Stimulated activated naive B cell treated with anti-CD40 and anti-IgM and Interleukin-4, amounts not matched to agents 10 μg/mL and 1 μg/mL and 100 μg/mL, for 72 hours (primary cell): ENCODE measurements around the gene GRSF1.

ENCODE experiments used
- ATAC-seq, 2 donors: fragments of 150-1000 bp; cut with Tn5 transposase; replicated peaks; 2 replicates each; pipeline ENCODE4 v1.10.0; 2021; ENCODE audit warnings: moderate library complexity in 1 of 2
- DNase-seq: peaks from one replicate; pipeline ENCODE4 v3.0.0; 2021
- H3K27ac Mint-ChIP-seq: one replicate; pipeline ENCODE4 v1.8.0; 2022; ENCODE audit warnings: mild to moderate bottlenecking, mixed read lengths
- H3K27me3 Mint-ChIP-seq, 2 donors: one replicate each; pipeline ENCODE4 v1.8.0; 2022; ENCODE audit warnings: mixed read lengths in 2 of 2
- H3K36me3 Mint-ChIP-seq, 2 donors: one replicate each; pipeline ENCODE4 v1.8.0; 2022; ENCODE audit warnings: mixed read lengths in 2 of 2, mild to moderate bottlenecking in 1 of 2
- H3K4me1 Mint-ChIP-seq, 2 donors: one replicate each; pipeline ENCODE4 v1.8.0; 2022; ENCODE audit warnings: mixed read lengths in 2 of 2, mild to moderate bottlenecking in 1 of 2
- H3K4me3 Mint-ChIP-seq, 2 donors: one replicate each; pipeline ENCODE4 v1.8.0; 2022; ENCODE audit warnings: mild to moderate bottlenecking in 2 of 2, mixed read lengths in 2 of 2, moderate library complexity in 1 of 2
- H3K9me3 Mint-ChIP-seq, 2 donors: one replicate each; pipeline ENCODE4 v1.8.0; 2022; ENCODE audit warnings: mixed read lengths in 2 of 2, mild to moderate bottlenecking in 1 of 2

The GRSF1 gene

DNA sequence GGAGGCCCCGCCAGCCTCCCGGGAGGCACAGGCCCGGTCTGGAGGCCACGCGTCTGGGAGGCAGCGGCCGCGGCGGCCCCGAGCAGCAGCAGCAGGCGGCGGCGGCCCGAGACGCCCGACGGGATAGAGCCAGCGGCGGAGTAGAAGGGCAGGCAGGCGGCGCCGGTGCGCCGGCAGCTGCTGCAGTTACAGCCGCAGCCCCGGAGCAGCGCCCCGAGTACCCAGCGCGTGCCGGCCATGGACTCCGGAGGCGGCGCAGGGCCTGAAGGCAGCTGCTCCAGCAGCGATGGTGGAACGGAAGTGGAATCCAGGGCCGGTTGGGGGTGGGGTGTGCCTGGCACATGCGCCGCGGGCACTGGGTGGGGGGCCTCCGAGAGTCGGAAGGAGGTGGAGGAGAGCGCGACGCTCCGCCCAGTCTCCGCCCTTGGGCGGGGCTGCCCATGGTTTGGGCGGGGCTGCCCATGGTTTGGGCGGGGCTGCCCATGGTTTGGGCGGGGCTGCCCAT is at the start of gene GRSF1:
Gene GRSF1 (minus strand): TSS at position 302 of the 505 bp plus-strand sequence. CDS start 63 bp downstream, at position 239.
- H3K27me3 Mint-ChIP-seq: no peaks in the 10 kb centered on the region
- peaks cover 0 to 2% of the 10 kb centered on the region in 2 donors for H3K9me3 Mint-ChIP-seq
- ATAC-seq: peak; percentile 64 to 68
- H3K27ac Mint-ChIP-seq: peak within 1 kb of the TSS; percentile 98
- peaks cover 18 to 27% of the 10 kb centered on the region in 2 donors for H3K36me3 Mint-ChIP-seq
- peak within 1 kb of the TSS; percentile 96 to 97 for H3K4me3 Mint-ChIP-seq
- H3K4me1 Mint-ChIP-seq: peaks cover 24 to 58% of the 10 kb centered on the region in 2 donors
- DNase-seq: peak; percentile 88

DNA sequence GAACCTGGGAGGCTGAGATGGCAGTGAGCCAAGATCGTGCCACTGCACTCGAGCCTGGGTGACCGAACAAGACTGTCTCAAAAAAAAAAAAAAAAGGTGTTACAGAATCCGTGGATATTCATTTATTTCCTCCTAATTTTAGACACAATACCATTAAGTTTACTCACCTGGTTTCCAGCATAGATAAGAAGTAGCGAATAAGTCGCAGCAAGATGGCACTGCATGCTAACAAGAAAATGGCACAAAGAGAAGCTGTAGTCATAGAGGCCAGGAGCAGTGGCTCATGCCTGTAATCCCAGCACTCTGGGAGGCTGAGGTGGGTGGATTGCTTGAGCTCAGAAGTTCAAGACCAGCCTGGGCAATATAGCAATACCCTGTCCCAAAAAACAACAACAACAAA is 45.5 kb upstream of the GRSF1 start:
- H3K9me3 Mint-ChIP-seq: no peaks in the 10 kb centered on the region
- no peak overlapping the region for H3K27ac Mint-ChIP-seq
- peaks cover 0 to 6% of the 10 kb centered on the region in 2 donors for H3K4me1 Mint-ChIP-seq
- ATAC-seq: no peak
- no peaks in the 10 kb centered on the region for H3K27me3 Mint-ChIP-seq
- no peaks in the 10 kb centered on the region for H3K36me3 Mint-ChIP-seq
- no peak overlapping the region for H3K4me3 Mint-ChIP-seq
- DNase-seq: no peak

GRCh38 chr4:70880739-70881138 is 41.0 kb upstream of the GRSF1 start:
- no peak overlapping the region for H3K4me3 Mint-ChIP-seq
- H3K27me3 Mint-ChIP-seq: no peaks in the 10 kb centered on the region
- no peaks in the 10 kb centered on the region for H3K36me3 Mint-ChIP-seq
- no peaks in the 10 kb centered on the region for H3K9me3 Mint-ChIP-seq
- ATAC-seq (no peak), DNase-seq (no peak)
- H3K27ac Mint-ChIP-seq: no peak overlapping the region
- H3K4me1 Mint-ChIP-seq: peaks cover 3 to 11% of the 10 kb centered on the region in 2 donors

GRCh38 chr4:70877556-70877955 is 37.9 kb upstream of the GRSF1 start:
- H3K4me1 Mint-ChIP-seq: peaks cover 14 to 32% of the 10 kb centered on the region in 2 donors
- no peaks in the 10 kb centered on the region for H3K27me3 Mint-ChIP-seq

GRCh38 chr4:70874268-70875156 is 34.8 kb upstream of the GRSF1 start:
- Mint-ChIP-seq H3K9me3 (no peaks in the 10 kb centered on the region), H3K27me3 (no peaks in the 10 kb centered on the region), H3K27ac (peak overlapping the region; percentile 56), H3K36me3 (no peaks in the 10 kb centered on the region), H3K4me3 (peak overlapping the region; percentile 32 to 52), H3K4me1 (peaks cover 14 to 28% of the 10 kb centered on the region in 2 donors)
- DNase-seq: no peak
- ATAC-seq: peak; percentile 91 to 95

More at GRCh38 chr4:70877556-70877955, 37.9 kb upstream of the GRSF1 start:
- no peaks in the 10 kb centered on the region for H3K9me3 Mint-ChIP-seq
- no peak for DNase-seq
- H3K4me3 Mint-ChIP-seq: no peak overlapping the region
- ATAC-seq: no peak
- H3K27ac Mint-ChIP-seq: no peak overlapping the region
- no peaks in the 10 kb centered on the region for H3K36me3 Mint-ChIP-seq

DNA sequence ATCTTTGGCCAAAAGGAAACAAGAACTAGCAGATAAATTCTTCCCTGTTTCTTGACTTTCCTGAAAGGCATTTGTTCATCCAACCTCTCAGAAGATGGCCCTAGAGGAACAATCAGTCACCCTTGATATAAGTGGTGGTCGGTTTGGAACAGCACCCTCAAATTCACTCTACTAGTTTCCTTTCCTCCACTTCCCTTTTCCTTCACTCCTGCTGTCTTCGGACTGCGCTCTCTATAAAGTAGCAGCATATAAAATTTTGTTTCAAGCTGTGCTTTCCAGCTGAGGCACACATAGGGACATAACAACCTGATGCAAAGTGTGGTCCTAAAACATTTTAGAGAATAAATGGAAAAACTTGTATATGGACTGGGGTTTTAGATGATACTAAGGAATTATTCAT is 33.5 kb upstream of the GRSF1 start:
- no peaks in the 10 kb centered on the region for H3K9me3 Mint-ChIP-seq
- H3K27ac Mint-ChIP-seq: no peak overlapping the region
- peaks cover 14 to 28% of the 10 kb centered on the region in 2 donors for H3K4me1 Mint-ChIP-seq
- no peak for DNase-seq
- no peak for ATAC-seq
- no peaks in the 10 kb centered on the region for H3K27me3 Mint-ChIP-seq
- H3K4me3 Mint-ChIP-seq: no peak overlapping the region
- H3K36me3 Mint-ChIP-seq: no peaks in the 10 kb centered on the region

DNA sequence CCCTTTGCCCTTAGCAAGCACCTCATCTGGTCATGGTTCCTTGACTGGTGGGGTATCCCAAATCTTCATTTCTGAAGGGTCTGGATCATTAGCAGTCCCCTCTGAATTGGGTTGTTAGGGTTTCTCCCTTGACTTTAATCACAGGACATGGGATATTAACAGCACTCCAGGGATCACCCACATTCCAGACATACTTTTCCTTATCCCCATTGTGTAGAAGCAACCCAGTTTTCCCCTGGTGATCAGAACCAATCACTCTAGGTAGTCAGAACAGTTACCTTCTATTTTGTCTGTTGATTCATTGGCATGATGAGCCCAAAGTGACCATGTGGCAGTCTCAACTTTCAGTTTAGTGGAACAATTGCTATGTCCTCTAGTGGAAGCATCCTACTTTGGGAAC is 29.1 kb upstream of the GRSF1 start:
- ATAC-seq (no peak), DNase-seq (no peak)
- H3K36me3 Mint-ChIP-seq: no peaks in the 10 kb centered on the region
- H3K27me3 Mint-ChIP-seq: no peaks in the 10 kb centered on the region
- H3K4me1 Mint-ChIP-seq: peaks cover 2 to 7% of the 10 kb centered on the region in 2 donors
- H3K9me3 Mint-ChIP-seq: no peaks in the 10 kb centered on the region
- no peak overlapping the region for H3K27ac Mint-ChIP-seq
- no peak overlapping the region for H3K4me3 Mint-ChIP-seq

DNA sequence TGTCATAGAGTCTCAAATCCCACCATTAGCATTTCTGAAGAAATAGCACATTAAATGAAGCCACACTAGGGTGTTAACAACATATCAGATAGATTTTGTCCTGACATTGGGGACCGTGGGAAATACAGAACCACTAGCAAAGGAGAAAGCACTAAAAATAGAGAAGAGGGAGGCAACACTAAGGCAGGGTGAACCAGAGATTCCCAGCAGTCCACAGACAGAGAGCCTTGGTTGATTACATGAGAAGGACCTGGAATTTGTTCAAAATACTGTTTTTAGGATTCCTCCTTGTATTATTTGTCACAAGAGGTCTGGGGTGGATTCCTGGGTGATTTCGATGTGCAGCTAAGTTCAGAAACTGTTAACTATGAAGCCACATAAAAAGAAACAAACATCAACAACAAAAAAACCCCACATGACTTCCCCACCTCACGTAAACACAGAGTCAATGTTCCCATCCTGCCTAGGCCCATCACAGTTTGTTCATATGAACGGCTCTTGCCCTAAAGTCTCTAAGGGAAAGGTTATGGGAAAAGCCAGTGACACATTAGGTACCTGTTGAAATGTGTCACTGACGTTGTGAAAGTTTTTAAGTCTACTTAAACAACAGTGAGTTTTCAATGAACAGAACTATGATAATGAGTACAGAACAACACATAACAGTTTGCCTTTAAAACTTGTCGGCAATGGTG is 23.6 kb upstream of the GRSF1 start:
- no peaks in the 10 kb centered on the region for H3K27me3 Mint-ChIP-seq
- peak; percentile 18 for DNase-seq
- H3K36me3 Mint-ChIP-seq: no peaks in the 10 kb centered on the region
- peak overlapping the region; percentile 42 for H3K27ac Mint-ChIP-seq
- peak; percentile 79 to 93 for ATAC-seq
- no peaks in the 10 kb centered on the region for H3K9me3 Mint-ChIP-seq
- H3K4me1 Mint-ChIP-seq: peaks cover 7 to 10% of the 10 kb centered on the region in 2 donors
- H3K4me3 Mint-ChIP-seq: peak overlapping the region in 1 of 2 donors; percentile 17

DNA sequence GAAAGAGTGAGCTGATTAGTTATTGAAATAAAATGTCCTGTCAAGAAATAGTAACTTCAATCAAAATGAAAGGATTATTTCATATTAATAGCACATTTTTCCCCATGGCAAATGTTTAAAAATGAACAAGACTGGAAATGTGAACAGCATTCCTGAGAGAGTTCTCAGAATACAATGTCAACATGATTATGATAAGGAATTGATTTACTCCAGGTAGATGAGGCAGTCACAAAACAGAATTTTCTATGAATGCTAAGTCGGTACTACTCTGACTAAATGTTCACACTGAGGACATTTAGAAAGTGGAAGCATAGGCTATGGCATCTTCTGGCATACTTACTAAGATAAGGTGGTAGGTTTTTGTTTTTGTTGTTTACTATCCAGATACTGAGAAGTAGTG is 19.4 kb upstream of the GRSF1 start:
- H3K36me3 Mint-ChIP-seq: peaks cover 0 to 3% of the 10 kb centered on the region in 2 donors

DNA sequence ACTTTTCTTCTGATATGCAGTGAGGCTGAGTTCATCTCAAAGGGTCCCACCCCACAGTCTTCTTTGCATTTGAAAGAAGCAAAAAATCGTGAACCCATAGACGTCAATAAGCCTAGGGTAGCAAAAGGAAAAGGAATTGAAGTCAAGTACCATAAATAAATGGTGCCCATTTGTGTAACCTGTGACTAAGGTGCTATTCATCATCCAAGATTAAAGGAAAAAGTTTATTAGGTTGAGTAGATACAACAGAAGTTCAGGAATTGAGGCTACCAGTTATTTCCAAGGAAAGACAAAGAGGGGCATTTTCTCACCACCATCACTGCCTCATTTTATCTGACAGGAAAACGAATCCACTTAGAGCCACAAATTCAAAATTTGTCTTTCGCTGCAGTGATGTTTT is 18.8 kb upstream of the GRSF1 start:
- Mint-ChIP-seq H3K27me3 (no peaks in the 10 kb centered on the region), H3K4me3 (no peak overlapping the region), H3K36me3 (peaks cover 0 to 3% of the 10 kb centered on the region in 2 donors), H3K4me1 (peaks cover 9 to 15% of the 10 kb centered on the region in 2 donors), H3K9me3 (no peaks in the 10 kb centered on the region), H3K27ac (no peak overlapping the region)
- ATAC-seq (no peak), DNase-seq (no peak)

More for the DNA sequence above, 19.4 kb upstream of the GRSF1 start:
- Mint-ChIP-seq H3K27ac (no peak overlapping the region), H3K27me3 (no peaks in the 10 kb centered on the region), H3K4me3 (no peak overlapping the region), H3K4me1 (peaks cover 7 to 12% of the 10 kb centered on the region in 2 donors), H3K9me3 (no peaks in the 10 kb centered on the region)
- DNase-seq: no peak
- no peak for ATAC-seq

DNA sequence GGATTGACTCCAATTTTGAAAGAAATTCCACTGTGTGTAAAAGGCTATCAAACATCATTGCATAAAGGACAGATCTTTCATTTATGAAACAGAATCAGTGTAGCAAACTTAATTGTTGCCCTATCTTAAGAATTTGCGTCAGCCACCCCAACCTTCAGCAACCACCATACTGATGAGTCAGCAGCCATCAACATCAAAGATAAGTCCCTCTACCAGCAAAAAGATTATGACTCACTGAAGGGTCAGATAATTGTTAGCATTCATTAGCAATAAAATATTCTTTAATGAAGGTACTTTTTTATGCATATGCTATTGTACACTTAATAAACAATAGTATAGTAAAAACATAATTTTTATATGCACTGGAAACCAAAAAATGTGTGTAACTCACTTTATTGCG is 15.8 kb upstream of the GRSF1 start:
- DNase-seq (no peak), ATAC-seq (no peak)
- Mint-ChIP-seq H3K27ac (no peak overlapping the region), H3K4me1 (peaks cover 4 to 12% of the 10 kb centered on the region in 2 donors), H3K9me3 (no peaks in the 10 kb centered on the region), H3K36me3 (peaks cover 0 to 3% of the 10 kb centered on the region in 2 donors), H3K4me3 (no peak overlapping the region), H3K27me3 (no peaks in the 10 kb centered on the region)

DNA sequence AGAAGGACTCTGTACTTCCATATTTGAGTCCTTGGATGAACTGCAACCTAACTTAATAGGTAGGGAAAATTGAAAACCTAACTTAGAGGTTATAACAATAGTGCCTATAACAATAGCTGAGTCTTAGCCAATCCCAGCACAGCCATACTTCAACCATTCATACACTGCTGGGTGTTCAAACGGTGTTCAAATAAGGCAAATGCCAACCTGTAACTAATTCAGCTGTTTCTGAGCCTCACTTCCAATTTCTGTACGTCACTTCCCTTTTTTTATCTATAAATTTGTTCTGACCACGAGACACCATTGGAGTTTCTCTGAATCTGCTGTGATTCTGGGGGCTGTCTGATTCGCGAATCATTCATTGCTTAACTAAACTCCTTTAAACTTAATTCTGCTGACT is 9.6 kb upstream of the GRSF1 start:
- Mint-ChIP-seq H3K9me3 (peaks cover 0 to 4% of the 10 kb centered on the region in 2 donors), H3K4me1 (peaks cover 21 to 49% of the 10 kb centered on the region in 2 donors), H3K36me3 (peaks cover 7% of the 10 kb centered on the region in 2 donors), H3K27ac (peak overlapping the region; percentile 84), H3K4me3 (peak overlapping the region; percentile 41 to 56), H3K27me3 (no peaks in the 10 kb centered on the region)
- DNase-seq (no peak), ATAC-seq (peak; percentile 60 to 73)

DNA sequence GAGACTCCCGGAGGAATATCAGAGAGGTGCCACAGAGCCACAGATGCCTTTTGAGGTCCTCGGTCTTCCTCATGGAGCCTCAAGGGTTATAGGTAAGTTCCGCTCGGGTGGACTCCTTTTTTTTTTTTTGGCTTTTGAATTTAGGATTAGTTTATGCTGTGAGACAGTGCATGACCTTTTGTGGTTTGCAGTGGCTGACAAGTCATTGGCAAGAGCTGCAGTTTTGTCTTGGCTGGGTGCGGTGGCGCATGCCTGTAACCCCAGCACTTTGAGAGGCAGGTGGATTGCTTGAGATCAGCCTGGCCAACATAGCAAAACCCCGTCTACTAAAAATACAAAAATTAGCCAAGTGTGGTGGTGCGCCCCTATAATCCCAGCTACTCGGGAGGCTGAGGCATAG is 4.5 kb upstream of the GRSF1 start:
- Mint-ChIP-seq H3K36me3 (peaks cover 3 to 5% of the 10 kb centered on the region in 2 donors), H3K9me3 (peaks cover 0 to 2% of the 10 kb centered on the region in 2 donors), H3K4me3 (peak overlapping the region; percentile 61 to 73), H3K27ac (peak overlapping the region; percentile 97), H3K4me1 (peaks cover 23 to 70% of the 10 kb centered on the region in 2 donors), H3K27me3 (no peaks in the 10 kb centered on the region)
- DNase-seq (peak; percentile 79), ATAC-seq (peak; percentile 58 to 62)

DNA sequence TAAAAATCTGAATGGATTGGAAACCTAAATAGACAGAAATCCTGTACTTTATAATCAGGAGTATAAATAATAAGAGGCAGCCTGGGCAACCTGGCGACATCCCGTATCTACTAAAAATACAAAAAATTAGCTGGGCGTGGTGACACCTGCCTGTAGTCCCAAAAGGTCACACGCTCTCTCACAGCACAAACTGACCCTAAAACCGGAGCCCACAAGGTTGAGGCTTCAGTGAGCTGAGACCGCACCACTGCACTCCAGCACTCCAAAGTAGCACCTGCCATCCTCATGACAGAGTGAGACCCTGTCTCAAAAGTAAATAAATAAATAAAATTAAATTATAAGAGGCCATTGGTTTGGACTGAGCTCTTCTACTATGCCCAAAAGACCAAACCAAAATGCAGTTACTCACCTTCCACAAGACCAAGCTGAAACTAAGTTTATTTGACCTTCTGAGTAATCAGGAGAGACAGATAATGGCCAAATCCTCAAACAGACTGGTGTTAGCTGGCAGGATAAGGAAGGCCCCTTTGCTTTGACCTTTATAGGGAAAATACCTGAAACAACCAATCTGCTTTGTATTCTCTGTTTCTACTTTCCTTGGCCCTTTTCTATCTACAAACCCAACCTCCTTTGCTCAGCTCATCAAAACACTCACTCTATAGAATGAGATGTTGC is 3.2 kb upstream of the GRSF1 start:
- ATAC-seq: peak; percentile 62 to 63
- Mint-ChIP-seq H3K4me1 (peaks cover 22 to 67% of the 10 kb centered on the region in 2 donors), H3K27ac (peak overlapping the region; percentile 97)

More for the DNA sequence above, 3.2 kb upstream of the GRSF1 start:
- Mint-ChIP-seq H3K27me3 (no peaks in the 10 kb centered on the region), H3K4me3 (peak overlapping the region; percentile 69 to 78), H3K9me3 (peaks cover 0 to 2% of the 10 kb centered on the region in 2 donors), H3K36me3 (peaks cover 7 to 9% of the 10 kb centered on the region in 2 donors)
- peak; percentile 71 for DNase-seq
